Chondrocyte (in vitro differentiated cells): Measurements from ENCODE around the gene ESPNL. TPM values are rescaled to one million over a fixed set of nuclear protein-coding genes. Genes with fewer than 3 reads are reported as not detected.
A peak's percentile ranks its signal among the peaks of the same experiment; 100 is the strongest.

Experiments
- DNase-seq: peaks from one replicate; pipeline ENCODE4 v3.0.0; 2021; ENCODE audit warnings: mixed read lengths, low spot score
- H3K27ac Mint-ChIP-seq: one replicate; pipeline ENCODE4 v1.8.0; 2021; ENCODE audit warnings: mild to moderate bottlenecking, moderate library complexity, mixed read lengths; ENCODE audit not compliant: unreplicated experiment
- H3K27me3 Mint-ChIP-seq: 2 replicates; pipeline ENCODE4 v1.8.0; 2021; ENCODE audit warnings: low read depth, mixed read lengths
- H3K36me3 Mint-ChIP-seq: 2 replicates; pipeline ENCODE4 v1.8.0; 2021; ENCODE audit warnings: low read depth, mixed read lengths
- H3K4me1 Mint-ChIP-seq: 2 replicates; pipeline ENCODE4 v1.8.0; 2021; ENCODE audit warnings: low read depth, mild to moderate bottlenecking, mixed read lengths
- H3K4me3 Mint-ChIP-seq: one replicate; pipeline ENCODE4 v1.8.0; 2021; ENCODE audit warnings: mild to moderate bottlenecking, moderate library complexity, mixed read lengths; ENCODE audit not compliant: unreplicated experiment
- H3K9me3 Mint-ChIP-seq: 2 replicates; pipeline ENCODE4 v1.8.0; 2021; ENCODE audit warnings: low read depth, mixed read lengths
- CTCF ChIP-seq: fragments of 200-600 bp; sonication (generic); IDR thresholded peaks from 2 replicates; pipeline ENCODE4 v1.5.0; 2021; ENCODE audit warnings: antibody characterized with exemption, mild to moderate bottlenecking, moderate library complexity
- total RNA-seq: library from RNA; stranded (reverse); gene quantifications from 3 replicates; pipeline ENCODE4 v1.2.1, GENCODE V29; 2021

Gene ESPNL
- total RNA-seq, 1 donor from 2014 or later: 0.07 TPM

DNA sequence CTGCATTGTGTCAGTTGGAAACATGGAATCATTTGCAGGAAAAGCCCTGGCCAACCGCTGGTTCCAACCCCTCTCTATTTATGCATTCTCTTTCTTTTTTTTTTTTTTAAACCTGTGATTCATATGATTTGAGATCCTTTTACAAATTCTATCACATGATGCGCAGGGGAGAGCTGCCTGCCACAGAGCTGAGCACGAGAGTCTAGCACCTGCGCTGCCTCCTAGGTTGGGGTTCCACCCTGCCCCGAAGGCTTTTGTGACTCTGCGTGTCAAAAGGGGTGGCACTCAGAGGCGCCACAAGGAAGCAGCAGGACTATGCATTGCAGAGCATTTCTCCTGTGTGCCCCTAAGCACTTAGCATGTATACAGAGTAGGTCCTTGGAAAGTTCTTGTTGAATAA lies 17.3 kb upstream of the ESPNL start:
- Mint-ChIP-seq H3K9me3 (peaks cover 7% of the 10 kb centered on the region), H3K4me3 (no peak overlapping the region), H3K36me3 (peaks cover 36% of the 10 kb centered on the region), H3K27me3 (no peaks in the 10 kb centered on the region), H3K4me1 (peaks cover 6% of the 10 kb centered on the region), H3K27ac (no peak overlapping the region)
- TF ChIP-seq CTCF: no peak
- no peak for DNase-seq

GRCh38 chr2:238083919-238084318 lies 16.2 kb upstream of the ESPNL start:
- DNase-seq: no peak
- no peak for TF ChIP-seq CTCF
- peaks cover 33% of the 10 kb centered on the region for H3K36me3 Mint-ChIP-seq
- H3K27ac Mint-ChIP-seq: no peak overlapping the region
- no peak overlapping the region for H3K4me3 Mint-ChIP-seq
- no peaks in the 10 kb centered on the region for H3K27me3 Mint-ChIP-seq
- peaks cover 7% of the 10 kb centered on the region for H3K9me3 Mint-ChIP-seq
- peaks cover 6% of the 10 kb centered on the region for H3K4me1 Mint-ChIP-seq

DNA sequence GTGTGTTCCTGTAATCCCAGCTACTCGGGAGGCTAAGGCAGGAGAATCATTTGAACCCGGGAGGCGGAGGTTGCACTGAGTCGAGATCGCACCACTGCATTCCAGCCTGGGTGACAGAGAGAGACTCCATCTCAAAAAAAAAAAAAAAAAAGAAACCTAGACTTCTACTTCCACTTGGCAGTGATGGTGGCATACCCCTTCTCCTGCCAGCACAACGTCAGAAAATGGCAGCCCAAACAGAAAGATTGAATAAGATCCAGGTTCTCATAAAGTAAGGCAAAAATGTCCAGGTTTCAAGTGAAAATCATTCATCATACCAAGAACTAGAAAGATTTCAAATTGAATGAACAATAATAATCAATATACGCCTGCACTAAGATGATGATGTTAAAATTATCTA lies 15.4 kb upstream of the ESPNL start:
- no peak for TF ChIP-seq CTCF
- Mint-ChIP-seq H3K27me3 (no peaks in the 10 kb centered on the region), H3K27ac (no peak overlapping the region), H3K36me3 (peaks cover 30% of the 10 kb centered on the region), H3K9me3 (peaks cover 4% of the 10 kb centered on the region), H3K4me3 (no peak overlapping the region), H3K4me1 (peaks cover 6% of the 10 kb centered on the region)
- no peak for DNase-seq

- Mint-ChIP-seq H3K9me3 (no peaks in the 10 kb centered on the region), H3K4me3 (no peak overlapping the region), H3K27me3 (no peaks in the 10 kb centered on the region), H3K27ac (peak overlapping the region; percentile 30), H3K36me3 (peaks cover 25% of the 10 kb centered on the region), H3K4me1 (peaks cover 6% of the 10 kb centered on the region)
- TF ChIP-seq CTCF: no peak
- DNase-seq: no peak
Observed at GRCh38 chr2:238085899-238086298, 14.2 kb upstream of the ESPNL start.

DNA sequence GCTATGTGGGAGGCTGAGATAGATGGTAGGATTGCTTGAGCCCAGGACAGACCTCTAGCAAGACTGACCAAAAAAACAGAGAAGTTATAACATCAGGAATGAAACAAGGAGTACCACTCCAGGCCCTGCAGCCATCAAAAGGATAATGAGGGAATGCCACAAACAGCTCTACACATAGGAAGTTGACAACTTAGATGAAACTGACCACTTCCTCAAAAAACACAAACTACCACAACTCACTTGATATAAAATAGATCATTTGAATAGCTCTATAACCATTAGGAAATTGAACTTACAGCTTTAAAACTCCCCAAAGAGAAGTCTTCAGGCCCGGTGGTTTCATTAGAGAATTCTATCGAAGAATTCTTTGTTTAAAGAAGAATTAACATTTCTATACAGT lies 12.9 kb upstream of the ESPNL start:
- DNase-seq: no peak
- Mint-ChIP-seq H3K4me3 (no peak overlapping the region), H3K4me1 (peaks cover 6% of the 10 kb centered on the region), H3K36me3 (peaks cover 20% of the 10 kb centered on the region), H3K27ac (no peak overlapping the region), H3K9me3 (no peaks in the 10 kb centered on the region), H3K27me3 (no peaks in the 10 kb centered on the region)
- TF ChIP-seq CTCF: no peak
